HUES6 (cell line): Measurements from ENCODE around the gene UNC13A.

Experiments
- H3K27ac ChIP-seq: 2 replicates; pipeline ENCODE4 v1.7.0; 2013; ENCODE audit warnings: low read depth, mild to moderate bottlenecking, low read length, inconsistent platforms
- H3K27me3 ChIP-seq: 2 replicates; pipeline ENCODE4 v1.6.1; 2013; ENCODE audit warnings: low read length; ENCODE audit not compliant: control insufficient read depth, insufficient read depth
- H3K36me3 ChIP-seq: 2 replicates; pipeline ENCODE4 v1.6.1; 2013; ENCODE audit warnings: low read length; ENCODE audit not compliant: control insufficient read depth, insufficient read depth
- H3K4me1 ChIP-seq: 2 replicates; pipeline ENCODE4 v1.6.1; 2013; ENCODE audit warnings: low read length; ENCODE audit not compliant: control insufficient read depth, insufficient read depth
- H3K4me3 ChIP-seq: 2 replicates; pipeline ENCODE4 v1.5.1; 2013; ENCODE audit warnings: low read depth, low read length
- H3K9ac ChIP-seq: one replicate; pipeline ENCODE4 v1.6.1; 2013; ENCODE audit warnings: mild to moderate bottlenecking, low read length
- H3K9me3 ChIP-seq: 2 replicates; pipeline ENCODE4 v1.6.1; 2013; ENCODE audit warnings: low read depth, low read length; ENCODE audit not compliant: control insufficient read depth, insufficient read depth

Gene UNC13A

DNA sequence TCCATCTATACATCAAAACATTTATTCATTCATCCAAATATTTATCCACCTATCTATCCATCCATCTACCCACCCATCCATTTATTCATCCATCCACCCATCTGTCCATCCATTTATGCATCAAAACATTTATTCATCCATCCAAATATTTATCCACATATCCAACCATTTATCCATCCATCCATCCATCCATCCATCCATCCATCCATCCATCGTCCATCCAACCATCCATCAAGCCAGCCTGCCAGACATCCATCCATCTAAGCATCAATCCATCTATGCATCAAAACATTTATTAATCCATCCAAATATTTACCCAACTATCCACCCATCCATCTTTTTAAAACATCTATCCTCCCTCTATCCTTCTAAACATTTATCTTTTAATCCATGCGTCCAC lies 62.2 kb downstream of the UNC13A start:
- no peak overlapping the region for H3K9ac ChIP-seq
- no peak overlapping the region for H3K4me3 ChIP-seq
- peaks cover 55% of the 10 kb centered on the region for H3K36me3 ChIP-seq
- H3K9me3 ChIP-seq: no peaks in the 10 kb centered on the region
- H3K27me3 ChIP-seq: no peaks in the 10 kb centered on the region
- H3K4me1 ChIP-seq: no peaks in the 10 kb centered on the region
- no peak overlapping the region for H3K27ac ChIP-seq

DNA sequence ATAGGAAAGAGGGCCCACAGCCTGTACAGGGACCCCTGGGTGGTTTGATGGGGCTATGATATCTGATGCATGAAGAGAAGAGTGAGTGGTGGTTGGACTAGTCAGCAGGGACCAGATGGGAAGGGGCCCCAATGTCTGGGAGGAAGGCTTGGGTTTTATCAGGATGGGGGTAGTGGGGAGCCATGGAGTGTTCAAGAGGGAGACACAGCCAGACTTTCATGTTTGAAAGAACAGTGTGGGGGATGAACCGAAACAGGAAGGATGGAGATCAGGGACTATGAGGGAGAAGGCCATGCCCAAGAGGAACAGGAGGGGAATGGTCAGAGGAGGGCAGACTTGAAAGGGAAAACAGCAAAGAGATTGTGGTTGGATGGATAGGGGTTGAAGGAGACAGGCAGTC lies 63.1 kb downstream of the UNC13A start:
- Histone ChIP-seq H3K36me3 (peaks cover 49% of the 10 kb centered on the region), H3K4me3 (no peak overlapping the region), H3K9ac (no peak overlapping the region), H3K4me1 (no peaks in the 10 kb centered on the region), H3K27me3 (no peaks in the 10 kb centered on the region), H3K9me3 (no peaks in the 10 kb centered on the region), H3K27ac (no peak overlapping the region)

DNA sequence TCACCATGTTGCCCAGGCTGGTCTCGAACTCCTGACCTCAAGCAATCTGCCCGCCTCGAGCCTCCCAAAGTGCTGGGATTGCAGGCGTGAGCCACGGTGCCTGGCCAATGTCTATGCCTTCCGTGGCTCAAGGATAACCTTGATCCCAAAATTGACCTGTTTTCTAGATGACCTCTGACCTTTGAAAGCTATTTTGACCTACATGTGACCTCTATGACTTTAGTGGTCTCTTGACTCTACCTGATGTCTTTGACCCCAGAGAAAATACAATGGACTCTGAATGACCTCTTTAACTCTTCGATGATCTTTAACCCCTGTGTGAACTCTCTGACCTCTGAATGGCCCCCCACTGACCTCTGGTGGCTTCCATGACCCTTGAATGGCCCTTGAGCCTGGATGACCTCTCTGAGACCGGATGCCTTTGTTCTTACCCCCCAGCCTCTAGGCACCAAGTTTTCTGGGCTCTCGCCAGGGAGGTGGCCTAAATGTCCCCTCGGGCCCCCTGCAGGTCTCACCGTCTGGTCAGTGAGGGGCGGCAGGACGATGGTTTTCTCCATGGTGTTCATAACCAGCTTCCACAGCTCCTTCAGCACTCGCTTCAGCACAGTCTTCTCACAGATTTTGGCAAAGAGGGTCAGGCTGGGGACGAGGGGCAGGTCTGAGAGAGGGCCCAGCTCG lies 63.7 kb downstream of the UNC13A start:
- Histone ChIP-seq H3K27me3 (no peaks in the 10 kb centered on the region), H3K36me3 (peaks cover 43% of the 10 kb centered on the region)

DNA sequence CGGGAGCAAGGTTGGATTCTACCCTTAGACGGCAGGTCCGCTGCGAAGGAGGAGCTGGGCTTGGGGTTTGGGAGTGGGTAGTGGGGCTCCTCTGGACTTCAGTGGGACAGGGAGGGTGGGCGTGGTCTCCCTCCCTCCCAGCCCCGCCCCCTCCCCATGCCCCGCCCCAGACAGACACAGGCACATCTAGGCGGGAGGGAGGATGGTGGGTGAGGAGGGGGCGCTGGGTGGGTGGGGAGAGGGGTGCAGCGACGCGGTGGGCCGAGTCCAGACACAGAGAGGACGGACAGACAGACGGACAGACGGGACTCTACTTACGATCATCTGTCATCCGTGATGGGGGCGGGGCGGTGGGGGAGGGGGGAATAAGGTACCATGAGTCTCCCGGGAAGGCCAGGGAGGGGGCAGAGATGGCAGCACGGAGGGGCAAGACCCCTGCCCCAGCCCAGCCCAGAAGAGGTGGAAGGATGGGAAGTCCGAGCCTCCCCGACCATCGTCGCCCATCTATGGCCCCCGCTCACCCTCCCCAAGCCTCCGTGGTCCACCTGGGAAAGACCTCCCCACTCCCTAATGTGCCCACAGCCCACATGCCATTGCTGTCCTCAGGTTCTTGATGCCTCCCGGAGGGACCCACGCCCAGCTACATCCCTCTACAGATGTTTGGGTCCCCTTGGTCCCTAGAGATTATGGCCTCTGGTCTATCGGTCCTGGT lies 64.8 kb downstream of the UNC13A start:
- H3K9ac ChIP-seq: no peak overlapping the region
- H3K4me3 ChIP-seq: no peak overlapping the region
- H3K9me3 ChIP-seq: no peaks in the 10 kb centered on the region
- H3K36me3 ChIP-seq: peaks cover 36% of the 10 kb centered on the region
- no peak overlapping the region for H3K27ac ChIP-seq
- no peaks in the 10 kb centered on the region for H3K27me3 ChIP-seq
- no peaks in the 10 kb centered on the region for H3K4me1 ChIP-seq

More for the DNA sequence above, 63.7 kb downstream of the UNC13A start:
- Histone ChIP-seq H3K9me3 (no peaks in the 10 kb centered on the region), H3K9ac (no peak overlapping the region), H3K27ac (no peak overlapping the region), H3K4me3 (no peak overlapping the region), H3K4me1 (no peaks in the 10 kb centered on the region)

DNA sequence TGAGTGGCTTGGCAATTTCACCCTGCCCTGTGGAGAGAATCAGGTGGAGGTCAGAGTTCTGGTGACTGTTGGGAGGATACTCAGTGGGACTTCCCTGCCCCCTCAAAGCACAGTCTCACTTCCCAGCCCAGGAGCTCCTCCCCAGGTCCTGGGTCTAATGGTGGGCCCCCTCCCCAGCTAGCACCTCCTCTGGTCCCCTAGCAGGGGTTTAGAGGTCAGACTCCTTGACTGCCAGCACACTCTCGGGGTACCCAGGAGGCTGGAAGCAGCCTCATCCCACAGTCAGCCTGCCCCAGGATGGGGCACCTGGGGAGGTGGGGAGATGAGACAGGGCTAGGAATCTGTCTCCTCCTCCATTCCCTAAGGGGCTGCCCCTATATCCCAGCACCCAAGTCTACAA lies 67.5 kb downstream of the UNC13A start:
- Histone ChIP-seq H3K27ac (no peak overlapping the region), H3K9me3 (no peaks in the 10 kb centered on the region), H3K36me3 (peaks cover 23% of the 10 kb centered on the region), H3K27me3 (no peaks in the 10 kb centered on the region), H3K9ac (no peak overlapping the region), H3K4me3 (no peak overlapping the region), H3K4me1 (no peaks in the 10 kb centered on the region)

DNA sequence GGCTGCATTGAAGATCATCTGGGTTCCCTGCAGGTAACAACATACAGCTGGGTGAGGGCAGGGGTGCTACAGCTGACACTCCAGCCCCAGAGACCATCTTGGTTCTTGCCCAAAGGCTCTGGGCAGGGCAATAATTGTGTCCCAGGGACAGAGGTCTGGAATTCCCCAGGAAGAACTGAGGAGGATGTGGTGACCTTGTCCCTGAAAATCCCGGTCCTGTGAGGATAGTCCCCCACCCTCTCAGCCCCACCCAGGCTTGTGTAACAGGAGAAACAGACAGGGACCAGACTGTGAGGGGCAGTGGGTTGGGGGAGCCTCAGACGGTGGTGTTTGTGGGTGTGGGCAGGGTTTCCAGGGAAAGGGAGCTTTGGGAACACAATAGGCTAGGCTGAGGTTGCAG lies 69.2 kb downstream of the UNC13A start:
- Histone ChIP-seq H3K9ac (no peak overlapping the region), H3K36me3 (peaks cover 11% of the 10 kb centered on the region), H3K4me1 (no peaks in the 10 kb centered on the region), H3K27ac (no peak overlapping the region), H3K4me3 (no peak overlapping the region), H3K27me3 (no peaks in the 10 kb centered on the region), H3K9me3 (no peaks in the 10 kb centered on the region)

DNA sequence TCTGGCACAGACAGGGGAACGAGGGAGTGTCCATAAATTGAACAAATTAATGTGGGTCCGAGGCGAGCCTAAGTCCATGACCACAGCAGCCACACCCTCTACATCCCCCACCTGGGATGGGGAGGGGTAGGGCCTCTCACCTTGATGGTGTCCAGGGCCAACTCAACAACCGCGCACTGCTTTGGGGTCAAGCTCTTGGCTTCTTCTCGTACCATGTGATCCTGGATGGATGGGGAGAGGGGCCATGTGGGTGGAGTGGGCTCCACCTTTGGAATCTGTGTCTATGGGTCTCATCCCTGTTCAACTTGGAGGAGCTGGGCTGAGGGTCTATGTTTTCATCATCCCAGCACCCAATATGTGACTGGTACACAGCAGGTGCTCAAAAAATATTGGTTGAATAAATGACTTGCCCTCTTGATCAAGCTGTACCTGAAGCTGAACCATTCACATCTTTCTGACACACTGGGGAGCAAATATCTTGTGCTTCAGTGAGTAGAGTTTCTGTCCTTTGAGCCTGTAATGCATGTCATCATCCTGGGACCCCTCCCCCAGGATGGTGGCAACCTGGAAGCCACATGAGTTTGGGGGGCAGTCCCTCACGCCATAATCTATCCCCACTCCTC lies 69.8 kb downstream of the UNC13A start:
- H3K27ac ChIP-seq: no peak overlapping the region
- no peaks in the 10 kb centered on the region for H3K27me3 ChIP-seq
- no peaks in the 10 kb centered on the region for H3K4me1 ChIP-seq
- no peak overlapping the region for H3K9ac ChIP-seq
- H3K9me3 ChIP-seq: no peaks in the 10 kb centered on the region
- H3K4me3 ChIP-seq: no peak overlapping the region
- H3K36me3 ChIP-seq: peaks cover 11% of the 10 kb centered on the region

DNA sequence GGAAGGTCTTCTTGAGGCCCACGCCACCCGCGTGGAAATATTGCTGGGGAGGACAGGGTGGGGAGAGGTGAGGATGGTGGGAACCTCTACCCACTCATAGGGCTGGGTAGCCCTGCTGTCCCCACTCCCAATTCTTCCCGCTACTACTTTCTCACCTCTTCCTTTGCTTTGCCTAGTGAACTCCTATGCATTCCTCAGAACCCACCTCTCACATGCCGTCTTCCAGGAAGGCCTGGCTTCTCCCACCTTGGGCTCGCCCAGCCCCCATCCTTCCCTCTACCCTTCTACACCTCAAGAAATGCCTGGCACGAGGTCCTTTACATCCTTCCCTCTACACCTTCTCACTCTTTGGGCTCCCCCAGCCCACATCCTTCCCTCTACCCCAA lies 70.4 kb downstream of the UNC13A start:
- Histone ChIP-seq H3K27ac (no peak overlapping the region), H3K4me1 (no peaks in the 10 kb centered on the region), H3K9me3 (no peaks in the 10 kb centered on the region), H3K9ac (no peak overlapping the region), H3K4me3 (no peak overlapping the region), H3K27me3 (no peaks in the 10 kb centered on the region), H3K36me3 (peaks cover 8% of the 10 kb centered on the region)

DNA sequence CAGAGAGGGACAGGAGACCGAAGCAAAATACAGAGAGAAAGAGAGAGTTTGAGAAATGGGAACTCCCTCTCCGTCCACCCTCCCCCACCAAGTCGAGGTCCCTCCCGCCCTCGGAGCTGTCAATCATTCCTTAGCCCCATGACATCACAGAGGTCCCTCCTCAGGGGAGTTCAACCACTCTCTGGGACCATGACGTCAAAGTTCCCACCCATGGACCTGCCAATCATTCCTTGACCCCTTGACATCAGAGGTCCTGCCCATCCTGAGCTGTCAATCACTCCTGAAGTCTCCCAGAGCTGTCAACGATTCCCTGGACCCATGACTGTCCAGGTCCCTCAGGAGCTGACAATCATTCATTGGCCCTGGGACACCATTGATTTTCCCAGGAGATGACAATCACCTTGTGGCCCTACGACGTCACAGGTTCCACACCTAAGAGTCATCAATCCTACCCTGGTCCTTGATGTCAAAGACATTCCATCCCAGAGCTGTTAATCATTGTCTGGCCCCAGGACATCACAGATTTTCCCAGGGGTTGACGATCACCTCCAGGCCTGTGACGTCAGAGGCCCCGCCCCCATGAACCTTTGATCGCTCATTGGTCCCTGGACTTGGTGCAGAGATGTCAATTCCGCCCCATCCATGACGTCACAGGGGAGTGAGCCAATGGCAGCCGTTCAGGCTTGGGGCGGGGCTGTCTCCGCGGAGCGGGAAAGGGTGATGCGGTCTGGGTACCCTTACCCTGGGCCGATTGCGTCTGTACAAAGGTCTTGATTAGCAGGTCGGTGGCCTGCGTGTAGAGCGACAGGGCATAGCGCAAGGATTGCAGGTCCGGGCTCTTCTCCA lies 71.0 kb downstream of the UNC13A start:
- H3K27me3 ChIP-seq: no peaks in the 10 kb centered on the region
- H3K4me3 ChIP-seq: peak overlapping the region; percentile 58
- peaks cover 5% of the 10 kb centered on the region; the same call in 1 of the 2 replicates for H3K36me3 ChIP-seq
- peak overlapping the region; percentile 29 for H3K9ac ChIP-seq
- H3K27ac ChIP-seq: no peak overlapping the region
- no peaks in the 10 kb centered on the region for H3K4me1 ChIP-seq
- no peaks in the 10 kb centered on the region for H3K9me3 ChIP-seq

DNA sequence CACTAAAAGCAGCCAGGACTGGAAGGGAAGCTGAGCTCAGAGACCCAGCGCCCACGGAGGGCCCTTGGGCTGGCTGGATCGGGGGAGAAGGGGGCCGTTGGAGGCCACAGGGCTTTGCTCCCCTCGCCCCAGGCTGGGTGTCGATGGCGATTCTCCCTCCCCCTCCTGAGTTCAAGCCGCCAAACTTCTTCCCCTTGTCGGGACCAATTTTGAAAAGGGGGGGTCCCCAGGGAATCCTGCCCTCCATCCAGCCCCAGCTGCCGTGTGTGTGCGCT lies 71.5 kb downstream of the UNC13A start:
- H3K4me3 ChIP-seq: peak overlapping the region; percentile 58
- no peaks in the 10 kb centered on the region for H3K9me3 ChIP-seq
- H3K27me3 ChIP-seq: no peaks in the 10 kb centered on the region
- peaks cover 3% of the 10 kb centered on the region; the same call in 1 of the 2 replicates for H3K36me3 ChIP-seq
- H3K9ac ChIP-seq: peak overlapping the region; percentile 29
- no peaks in the 10 kb centered on the region for H3K4me1 ChIP-seq
- no peak overlapping the region for H3K27ac ChIP-seq
